ENCODE data around the gene SEMA3C. TPM values are rescaled to one million over a fixed set of nuclear protein-coding genes. Genes with fewer than 3 reads are reported as not detected.

SEMA3C gene
- total RNA-seq, 1 experiment from 2014 or later = 232 TPM

DNA sequence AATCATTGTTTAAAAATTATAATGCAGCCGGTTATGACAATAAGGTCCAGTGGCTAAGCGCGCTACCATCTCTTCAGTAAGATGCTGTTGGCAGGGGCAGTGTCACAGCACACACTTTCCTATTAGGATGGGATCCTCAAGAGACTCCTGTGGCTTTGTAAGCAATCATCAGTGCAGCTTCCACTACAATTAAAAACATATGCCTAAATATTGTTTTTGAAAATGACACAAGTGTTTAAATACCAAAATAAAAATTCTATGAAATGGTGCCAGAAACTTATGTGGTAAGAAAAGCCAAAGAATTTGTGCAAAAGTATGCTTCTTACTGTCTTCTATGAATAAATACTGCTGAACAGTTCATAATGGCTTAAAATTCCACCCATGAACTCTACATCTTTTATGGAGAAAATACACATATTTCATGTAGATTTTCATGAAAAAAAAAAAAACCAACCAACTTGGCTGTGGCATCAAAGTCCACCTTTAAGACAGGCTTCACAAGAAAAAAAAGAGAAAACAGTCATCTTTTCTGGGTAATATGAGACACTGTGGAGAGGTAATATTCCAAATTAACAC lies 132.8 kb downstream of the SEMA3C start:
- in situ Hi-C loops (cut with HindIII; ENCODE audit: low pct_unique_long_range_greater_than_20kb, low sequenced_read_pairs) (no loop called here), intact Hi-C loops (cut with micrococcal nuclease; ENCODE audit: unreplicated experiment) (no loop called here)
- no peak for TF ChIP-seq TCF7L2 (IDR thresholded peaks at IDR 0.05; ENCODE audit: low read depth, low read length)
- no peak for TF ChIP-seq SIN3A (IDR thresholded peaks at IDR 0.05; ENCODE audit: borderline replicate concordance, insufficient read depth, low read depth, low read length)
- Histone ChIP-seq H3K36me3 (ENCODE audit: control insufficient read depth, insufficient read depth, low read length) (peaks cover 23% of the 10 kb centered on the region), H3K4me3 (ENCODE audit: low read depth in 2 of 2, low read length in 2 of 2) (no peak overlapping the region), H3K27me3 (ENCODE audit: control insufficient read depth, insufficient read depth, low read length) (no peaks in the 10 kb centered on the region), H3K4me1 (ENCODE audit: control insufficient read depth, insufficient read depth, low read length) (peaks cover 46% of the 10 kb centered on the region), H3K27ac (ENCODE audit: low read length) (peak overlapping the region; percentile 55; the same call in 1 of the 2 replicates), H3K9me3 (ENCODE audit: control insufficient read depth, insufficient read depth, low read depth, low read length) (no peaks in the 10 kb centered on the region)
- DNase-seq (ENCODE audit: low read depth, low spot score) (no peak), ATAC-seq (no peak)
- ChIA-PET POLR2A (no interaction called here), CTCF (no interaction called here)
- no TSS peak for BruUV-seq (replicated peaks)

- Histone ChIP-seq H3K9me3 (ENCODE audit: control insufficient read depth, insufficient read depth, low read depth, low read length) (no peaks in the 10 kb centered on the region), H3K4me1 (ENCODE audit: control insufficient read depth, insufficient read depth, low read length) (peaks cover 50% of the 10 kb centered on the region), H3K36me3 (ENCODE audit: control insufficient read depth, insufficient read depth, low read length) (peaks cover 23% of the 10 kb centered on the region), H3K27me3 (ENCODE audit: control insufficient read depth, insufficient read depth, low read length) (no peaks in the 10 kb centered on the region), H3K4me3 (ENCODE audit: low read depth in 2 of 2, low read length in 2 of 2) (no peak overlapping the region), H3K27ac (ENCODE audit: low read length) (peak overlapping the region; percentile 18; the same call in 1 of the 2 replicates)
- ChIA-PET CTCF (no interaction called here), POLR2A (no interaction called here)
- no peak for DNase-seq (ENCODE audit: low read depth, low spot score)
- intact Hi-C loops (cut with micrococcal nuclease; ENCODE audit: unreplicated experiment) (no loop called here), in situ Hi-C loops (cut with HindIII; ENCODE audit: low pct_unique_long_range_greater_than_20kb, low sequenced_read_pairs) (no loop called here)
- no TSS peak for BruUV-seq (replicated peaks)
- TF ChIP-seq TCF7L2 (IDR thresholded peaks at IDR 0.05; ENCODE audit: low read depth, low read length) = no peak
- TF ChIP-seq SIN3A (IDR thresholded peaks at IDR 0.05; ENCODE audit: borderline replicate concordance, insufficient read depth, low read depth, low read length) = no peak
- no peak for TF ChIP-seq POLR2AphosphoS5 (IDR thresholded peaks at IDR 0.05; ENCODE audit: low read depth, low read length)
- TF ChIP-seq, protein P1, sequence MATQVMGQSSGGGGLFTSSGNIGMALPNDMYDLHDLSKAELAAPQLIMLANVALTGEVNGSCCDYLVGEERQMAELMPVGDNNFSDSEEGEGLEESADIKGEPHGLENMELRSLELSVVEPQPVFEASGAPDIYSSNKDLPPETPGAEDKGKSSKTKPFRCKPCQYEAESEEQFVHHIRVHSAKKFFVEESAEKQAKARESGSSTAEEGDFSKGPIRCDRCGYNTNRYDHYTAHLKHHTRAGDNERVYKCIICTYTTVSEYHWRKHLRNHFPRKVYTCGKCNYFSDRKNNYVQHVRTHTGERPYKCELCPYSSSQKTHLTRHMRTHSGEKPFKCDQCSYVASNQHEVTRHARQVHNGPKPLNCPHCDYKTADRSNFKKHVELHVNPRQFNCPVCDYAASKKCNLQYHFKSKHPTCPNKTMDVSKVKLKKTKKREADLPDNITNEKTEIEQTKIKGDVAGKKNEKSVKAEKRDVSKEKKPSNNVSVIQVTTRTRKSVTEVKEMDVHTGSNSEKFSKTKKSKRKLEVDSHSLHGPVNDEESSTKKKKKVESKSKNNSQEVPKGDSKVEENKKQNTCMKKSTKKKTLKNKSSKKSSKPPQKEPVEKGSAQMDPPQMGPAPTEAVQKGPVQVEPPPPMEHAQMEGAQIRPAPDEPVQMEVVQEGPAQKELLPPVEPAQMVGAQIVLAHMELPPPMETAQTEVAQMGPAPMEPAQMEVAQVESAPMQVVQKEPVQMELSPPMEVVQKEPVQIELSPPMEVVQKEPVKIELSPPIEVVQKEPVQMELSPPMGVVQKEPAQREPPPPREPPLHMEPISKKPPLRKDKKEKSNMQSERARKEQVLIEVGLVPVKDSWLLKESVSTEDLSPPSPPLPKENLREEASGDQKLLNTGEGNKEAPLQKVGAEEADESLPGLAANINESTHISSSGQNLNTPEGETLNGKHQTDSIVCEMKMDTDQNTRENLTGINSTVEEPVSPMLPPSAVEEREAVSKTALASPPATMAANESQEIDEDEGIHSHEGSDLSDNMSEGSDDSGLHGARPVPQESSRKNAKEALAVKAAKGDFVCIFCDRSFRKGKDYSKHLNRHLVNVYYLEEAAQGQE (IDR thresholded peaks at IDR 0.05; ENCODE audit: insufficient read depth in 1 of 2, low read depth in 2 of 2, low read length in 1 of 2) = no peak
- TF ChIP-seq CTCF (IDR thresholded peaks at IDR 0.05) = no peak
- no peak for ATAC-seq
Measured at GRCh38 chr7:80785276-80785675, 133.6 kb downstream of the SEMA3C start.

DNA sequence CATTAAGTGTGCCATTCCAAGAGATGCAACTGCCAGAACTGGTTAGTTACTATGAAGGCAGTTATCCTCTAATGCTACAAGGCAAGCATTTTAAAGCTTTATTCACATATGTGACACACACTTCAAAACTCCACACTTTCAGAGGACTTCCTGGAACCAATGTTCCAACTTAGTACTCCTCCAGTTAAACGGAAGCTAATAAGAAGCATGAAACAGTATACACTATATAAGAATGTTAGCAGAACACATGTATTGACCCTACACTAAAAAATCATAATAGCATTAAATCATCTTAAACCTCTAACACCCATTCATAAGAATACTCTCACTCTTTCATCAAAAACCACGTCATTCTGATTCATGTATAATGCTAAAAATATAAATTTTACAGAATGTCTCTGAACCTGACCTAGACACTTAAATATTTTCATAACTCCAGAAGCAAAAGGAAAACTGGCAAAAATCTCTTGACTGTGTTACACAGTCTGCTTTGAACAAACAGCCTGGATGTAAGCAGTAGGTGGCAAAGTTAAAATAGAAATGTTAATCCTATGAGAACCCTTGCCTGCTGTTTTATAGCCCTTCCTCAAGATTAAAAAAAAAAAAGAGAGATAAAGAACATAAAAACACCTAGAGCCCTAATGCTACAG lies 135.0 kb downstream of the SEMA3C start:
- CTCF ChIA-PET = no interaction called here
- BruUV-seq (replicated peaks) = no TSS peak

More for the DNA sequence above, 135.0 kb downstream of the SEMA3C start:
- DNase-seq (ENCODE audit: low read depth, low spot score) (no peak), ATAC-seq (no peak)
- Histone ChIP-seq H3K4me1 (ENCODE audit: control insufficient read depth, insufficient read depth, low read length) (peaks cover 57% of the 10 kb centered on the region), H3K4me3 (ENCODE audit: low read depth in 2 of 2, low read length in 2 of 2) (no peak overlapping the region), H3K9me3 (ENCODE audit: control insufficient read depth, insufficient read depth, low read depth, low read length) (no peaks in the 10 kb centered on the region), H3K27me3 (ENCODE audit: control insufficient read depth, insufficient read depth, low read length) (no peaks in the 10 kb centered on the region), H3K27ac (ENCODE audit: low read length) (peak overlapping the region; percentile 76), H3K36me3 (ENCODE audit: control insufficient read depth, insufficient read depth, low read length) (peaks cover 20% of the 10 kb centered on the region)
- POLR2A ChIA-PET = no interaction called here
- TF ChIP-seq POLR2AphosphoS5 (IDR thresholded peaks at IDR 0.05; ENCODE audit: low read depth, low read length) = no peak
- TF ChIP-seq CTCF (IDR thresholded peaks at IDR 0.05) = no peak
- TF ChIP-seq, protein P1 (IDR thresholded peaks at IDR 0.05; ENCODE audit: insufficient read depth in 1 of 2, low read depth in 2 of 2, low read length in 1 of 2) = no peak
- TF ChIP-seq SIN3A (IDR thresholded peaks at IDR 0.05; ENCODE audit: borderline replicate concordance, insufficient read depth, low read depth, low read length) = no peak
- no peak for TF ChIP-seq TCF7L2 (IDR thresholded peaks at IDR 0.05; ENCODE audit: low read depth, low read length)
- in situ Hi-C loops (cut with HindIII; ENCODE audit: low pct_unique_long_range_greater_than_20kb, low sequenced_read_pairs) (no loop called here), intact Hi-C loops (cut with micrococcal nuclease; ENCODE audit: unreplicated experiment) (no loop called here)

Measured in Panc1 (cell line).